HL-60 (cell line): ENCODE measurements around the gene POLG2.

Experiments
- GABPA ChIP-seq: IDR thresholded peaks from 2 replicates; pipeline ENCODE4 v1.6.1; 2012; ENCODE audit warnings: low read depth
- POLR2AphosphoS5 ChIP-seq: IDR thresholded peaks from 2 replicates; pipeline ENCODE4 v1.6.1; 2012; ENCODE audit warnings: low read depth
- TF ChIP-seq, protein P1 (sequence below): IDR thresholded peaks from 2 replicates; pipeline ENCODE4 v1.6.1; 2012; ENCODE audit warnings: low read depth; ENCODE audit not compliant: insufficient replicate concordance
- TF ChIP-seq, protein P2 (sequence below): IDR thresholded peaks from one replicate; pipeline ENCODE4 v1.5.1; 2011; ENCODE audit warnings: low read length, control low read depth, inconsistent platforms; ENCODE audit not compliant: insufficient read depth

DNA sequence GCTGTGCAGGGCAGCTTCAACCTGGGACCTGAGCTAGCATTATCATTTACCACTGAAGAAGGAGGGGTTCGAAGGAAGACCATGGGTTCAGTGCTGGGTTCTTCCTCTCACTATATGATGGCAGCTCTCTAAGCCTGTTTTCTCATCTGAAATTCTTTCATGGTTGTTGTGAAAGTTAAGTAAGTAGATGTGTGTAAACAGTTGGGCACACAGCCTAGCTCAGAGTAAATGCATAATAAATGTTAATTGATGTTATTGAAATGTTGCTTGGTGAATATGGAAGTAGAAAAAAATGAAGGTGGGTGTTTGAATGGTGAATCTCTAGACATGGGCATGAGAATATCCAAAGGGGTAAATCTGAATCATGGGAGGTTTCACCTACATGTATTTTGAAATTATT, 19.0 kb upstream of the POLG2 start:
- no peak for TF ChIP-seq POLR2AphosphoS5
- TF ChIP-seq, protein P1, sequence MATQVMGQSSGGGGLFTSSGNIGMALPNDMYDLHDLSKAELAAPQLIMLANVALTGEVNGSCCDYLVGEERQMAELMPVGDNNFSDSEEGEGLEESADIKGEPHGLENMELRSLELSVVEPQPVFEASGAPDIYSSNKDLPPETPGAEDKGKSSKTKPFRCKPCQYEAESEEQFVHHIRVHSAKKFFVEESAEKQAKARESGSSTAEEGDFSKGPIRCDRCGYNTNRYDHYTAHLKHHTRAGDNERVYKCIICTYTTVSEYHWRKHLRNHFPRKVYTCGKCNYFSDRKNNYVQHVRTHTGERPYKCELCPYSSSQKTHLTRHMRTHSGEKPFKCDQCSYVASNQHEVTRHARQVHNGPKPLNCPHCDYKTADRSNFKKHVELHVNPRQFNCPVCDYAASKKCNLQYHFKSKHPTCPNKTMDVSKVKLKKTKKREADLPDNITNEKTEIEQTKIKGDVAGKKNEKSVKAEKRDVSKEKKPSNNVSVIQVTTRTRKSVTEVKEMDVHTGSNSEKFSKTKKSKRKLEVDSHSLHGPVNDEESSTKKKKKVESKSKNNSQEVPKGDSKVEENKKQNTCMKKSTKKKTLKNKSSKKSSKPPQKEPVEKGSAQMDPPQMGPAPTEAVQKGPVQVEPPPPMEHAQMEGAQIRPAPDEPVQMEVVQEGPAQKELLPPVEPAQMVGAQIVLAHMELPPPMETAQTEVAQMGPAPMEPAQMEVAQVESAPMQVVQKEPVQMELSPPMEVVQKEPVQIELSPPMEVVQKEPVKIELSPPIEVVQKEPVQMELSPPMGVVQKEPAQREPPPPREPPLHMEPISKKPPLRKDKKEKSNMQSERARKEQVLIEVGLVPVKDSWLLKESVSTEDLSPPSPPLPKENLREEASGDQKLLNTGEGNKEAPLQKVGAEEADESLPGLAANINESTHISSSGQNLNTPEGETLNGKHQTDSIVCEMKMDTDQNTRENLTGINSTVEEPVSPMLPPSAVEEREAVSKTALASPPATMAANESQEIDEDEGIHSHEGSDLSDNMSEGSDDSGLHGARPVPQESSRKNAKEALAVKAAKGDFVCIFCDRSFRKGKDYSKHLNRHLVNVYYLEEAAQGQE: no peak
- TF ChIP-seq, protein P2, sequence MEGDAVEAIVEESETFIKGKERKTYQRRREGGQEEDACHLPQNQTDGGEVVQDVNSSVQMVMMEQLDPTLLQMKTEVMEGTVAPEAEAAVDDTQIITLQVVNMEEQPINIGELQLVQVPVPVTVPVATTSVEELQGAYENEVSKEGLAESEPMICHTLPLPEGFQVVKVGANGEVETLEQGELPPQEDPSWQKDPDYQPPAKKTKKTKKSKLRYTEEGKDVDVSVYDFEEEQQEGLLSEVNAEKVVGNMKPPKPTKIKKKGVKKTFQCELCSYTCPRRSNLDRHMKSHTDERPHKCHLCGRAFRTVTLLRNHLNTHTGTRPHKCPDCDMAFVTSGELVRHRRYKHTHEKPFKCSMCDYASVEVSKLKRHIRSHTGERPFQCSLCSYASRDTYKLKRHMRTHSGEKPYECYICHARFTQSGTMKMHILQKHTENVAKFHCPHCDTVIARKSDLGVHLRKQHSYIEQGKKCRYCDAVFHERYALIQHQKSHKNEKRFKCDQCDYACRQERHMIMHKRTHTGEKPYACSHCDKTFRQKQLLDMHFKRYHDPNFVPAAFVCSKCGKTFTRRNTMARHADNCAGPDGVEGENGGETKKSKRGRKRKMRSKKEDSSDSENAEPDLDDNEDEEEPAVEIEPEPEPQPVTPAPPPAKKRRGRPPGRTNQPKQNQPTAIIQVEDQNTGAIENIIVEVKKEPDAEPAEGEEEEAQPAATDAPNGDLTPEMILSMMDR: no peak
- TF ChIP-seq GABPA: no peak
